Cerebellar nuclear complex (tissue), 1 donor: Measurements from ENCODE around the gene COL5A3.
"Not testable (repeated sequence)": the region's sequence is repeated elsewhere in the genome, so short reads cannot be mapped to it uniquely, and the experiment has no call there.

ENCODE experiments used
- DNase-seq, 2 experiments: peaks; one replicate each; lab custom pipeline; 2025; lab: John Stamatoyannopoulos, UW

The COL5A3 gene

GRCh38 chr19:10010247-10010691, at the start of gene COL5A3:
TSS of gene COL5A3 (minus strand) at chr19:10010504. CDS start at chr19:10010385, 119 bp downstream.
- no peak for DNase-seq

DNA sequence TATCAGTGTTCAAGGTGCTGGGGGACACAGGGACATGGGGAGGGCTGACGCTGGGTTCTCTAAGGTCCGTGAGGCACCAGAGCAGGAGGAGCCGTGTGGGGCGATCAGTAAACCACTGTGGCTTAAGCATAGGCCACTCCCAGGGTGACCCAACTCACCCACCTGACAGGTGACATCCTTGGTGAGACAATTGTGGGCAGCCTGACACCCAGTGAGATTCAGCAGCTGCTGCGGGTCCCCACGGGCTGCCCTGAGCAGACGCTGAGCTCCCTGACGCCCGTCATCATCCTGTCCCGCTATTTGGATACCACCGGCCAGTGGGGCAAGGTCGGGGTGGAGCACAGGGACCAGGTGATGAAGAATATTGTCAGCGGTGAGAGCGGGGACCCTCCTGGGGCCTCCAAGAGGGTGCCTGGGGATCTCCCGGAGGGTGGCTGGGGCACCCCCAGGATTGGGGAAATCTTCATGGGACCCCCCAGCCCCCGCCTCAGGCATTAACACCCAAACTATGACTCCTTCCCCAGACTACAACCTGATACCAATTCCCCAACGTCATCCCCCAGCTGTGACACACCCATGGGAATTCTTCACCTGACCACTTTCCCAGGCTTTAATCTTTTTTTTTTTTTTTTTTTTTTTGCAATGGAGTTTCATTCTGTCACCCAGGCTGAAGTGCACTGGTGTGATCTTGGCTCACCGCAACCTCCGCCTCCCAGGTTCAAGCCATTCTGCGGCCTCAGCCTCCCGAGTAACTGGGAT, 42.5 kb upstream of the COL5A3 start:
- no peak for DNase-seq

DNA sequence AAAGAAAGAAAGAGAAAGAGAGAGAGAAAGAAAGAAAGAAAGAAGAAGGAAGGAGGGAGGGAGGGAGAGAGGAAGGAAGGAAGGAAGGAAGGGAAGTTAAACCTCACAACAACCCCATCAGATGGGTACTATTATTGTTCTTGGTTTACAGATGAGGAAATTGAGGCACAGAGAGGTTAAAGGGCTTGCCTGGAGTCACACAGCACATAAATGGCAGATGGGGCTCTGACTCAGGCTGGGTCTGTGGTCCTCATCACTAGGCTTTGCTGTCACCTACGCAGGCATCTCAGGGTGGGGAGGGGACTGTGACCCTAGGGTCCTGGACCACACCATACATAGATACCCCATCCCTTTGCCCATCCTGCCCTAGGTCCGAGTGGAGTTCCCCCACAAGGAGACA, 39.3 kb upstream of the COL5A3 start:
- DNase-seq: no peak

GRCh38 chr19:10045371-10045770, 35.1 kb upstream of the COL5A3 start:
- DNase-seq: no peak

GRCh38 chr19:10044390-10044789, 34.1 kb upstream of the COL5A3 start:
- DNase-seq: no peak

DNA sequence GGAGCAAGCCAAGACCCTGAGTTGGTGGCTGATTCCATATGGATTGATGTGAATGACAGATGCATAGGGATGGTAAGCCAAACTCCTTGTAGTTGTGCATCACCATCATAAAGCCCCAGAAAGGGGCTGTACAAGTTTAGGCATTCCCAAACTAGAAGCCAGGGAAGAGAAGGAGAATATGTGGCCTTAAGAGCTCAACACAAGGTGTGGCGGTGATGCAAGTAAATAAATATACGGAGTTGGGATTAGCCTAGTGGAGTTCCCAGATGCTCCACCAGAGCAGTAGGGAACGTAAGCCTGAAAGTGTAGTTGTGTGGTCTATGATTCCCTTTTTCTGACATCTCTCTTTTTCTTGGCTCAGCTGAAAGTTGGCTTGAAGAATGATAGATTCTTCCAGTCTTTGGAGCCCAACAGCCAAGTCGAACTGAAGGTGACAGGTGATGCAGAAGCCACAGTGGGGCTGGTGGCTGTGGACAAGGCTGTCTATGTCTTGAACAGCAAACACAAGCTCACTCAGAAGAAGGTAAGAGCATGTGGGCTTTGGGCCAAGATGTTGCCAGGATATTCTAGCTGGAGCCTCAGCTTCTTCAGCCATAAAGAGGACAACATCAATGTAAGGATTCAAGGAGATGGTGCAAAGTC, 33.1 kb upstream of the COL5A3 start:
- no peak for DNase-seq

GRCh38 chr19:10037809-10038208, 27.5 kb upstream of the COL5A3 start:
- no peak for DNase-seq

GRCh38 chr19:10037367-10037766, 27.1 kb upstream of the COL5A3 start:
- DNase-seq: no peak

DNA sequence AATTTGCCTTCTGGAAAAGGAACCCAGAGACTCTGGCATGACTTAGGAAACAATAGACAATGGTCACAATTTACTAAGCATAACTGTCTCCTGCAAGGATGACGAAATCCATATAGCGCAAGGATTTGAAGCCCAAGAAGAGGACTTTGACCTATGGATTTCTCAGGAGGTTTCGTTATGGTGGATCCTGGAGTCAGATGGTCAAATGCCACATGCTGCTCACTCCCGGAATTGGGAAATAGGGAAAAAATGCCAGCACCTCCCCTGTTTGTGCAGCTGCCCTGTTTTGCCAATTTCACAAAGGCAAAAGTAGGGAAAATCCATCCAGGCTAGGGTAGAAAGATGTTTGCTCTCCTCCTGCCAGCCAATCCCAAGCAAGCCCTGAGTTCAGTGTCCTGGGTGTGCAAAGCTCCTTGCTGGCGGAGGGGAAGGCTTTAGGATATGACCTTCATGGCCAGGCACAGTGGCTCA, 26.3 kb upstream of the COL5A3 start:
- no peak for DNase-seq

GRCh38 chr19:10033614-10034013, 23.3 kb upstream of the COL5A3 start:
- DNase-seq: no peak

- DNase-seq: no peak
These were observed 17.1 kb upstream of the COL5A3 start for GRCh38 chr19:10027158-10027997.

DNA sequence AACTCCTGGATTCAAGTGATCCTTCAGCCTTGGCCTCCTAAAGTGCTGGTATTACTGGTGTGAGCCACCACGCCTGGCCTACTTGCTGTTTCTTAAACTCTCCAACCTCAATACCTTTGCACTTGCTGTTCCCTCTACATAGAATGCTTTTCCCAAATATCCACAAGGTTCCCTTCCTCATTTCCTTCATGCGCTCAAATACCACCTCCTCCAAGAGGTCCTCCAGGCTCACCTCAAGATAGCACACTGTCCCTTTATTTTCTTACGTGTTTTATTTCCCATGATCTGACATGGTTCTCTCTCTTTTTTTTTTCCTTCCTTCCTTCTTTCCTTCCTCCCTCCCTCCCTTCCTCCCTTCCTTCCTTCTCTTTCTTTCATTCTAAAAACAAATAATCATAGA, 16.4 kb upstream of the COL5A3 start:
- no peak for DNase-seq

DNA sequence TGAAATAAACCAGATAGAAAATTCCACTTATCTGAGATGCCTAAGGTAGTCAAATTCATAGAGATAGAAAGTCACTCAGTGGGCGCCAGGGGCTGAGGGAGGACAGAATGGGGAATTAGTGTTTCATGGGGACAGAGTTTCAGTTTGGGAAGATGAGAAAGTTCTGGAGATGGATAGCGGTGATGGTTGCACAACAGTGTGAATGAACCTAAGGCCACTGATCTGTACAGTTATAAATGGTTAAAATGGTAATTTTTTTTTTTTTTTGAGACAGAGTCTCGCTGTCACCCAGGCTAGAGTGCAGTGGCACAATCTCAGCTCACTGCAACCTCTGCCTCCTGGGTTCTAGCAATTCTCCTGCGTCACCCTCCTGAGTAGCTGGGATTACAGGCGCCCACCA, 12.8 kb upstream of the COL5A3 start:
- not testable (repeated sequence) for DNase-seq

GRCh38 chr19:10021863-10022262, 11.6 kb upstream of the COL5A3 start:
- no peak for DNase-seq

DNA sequence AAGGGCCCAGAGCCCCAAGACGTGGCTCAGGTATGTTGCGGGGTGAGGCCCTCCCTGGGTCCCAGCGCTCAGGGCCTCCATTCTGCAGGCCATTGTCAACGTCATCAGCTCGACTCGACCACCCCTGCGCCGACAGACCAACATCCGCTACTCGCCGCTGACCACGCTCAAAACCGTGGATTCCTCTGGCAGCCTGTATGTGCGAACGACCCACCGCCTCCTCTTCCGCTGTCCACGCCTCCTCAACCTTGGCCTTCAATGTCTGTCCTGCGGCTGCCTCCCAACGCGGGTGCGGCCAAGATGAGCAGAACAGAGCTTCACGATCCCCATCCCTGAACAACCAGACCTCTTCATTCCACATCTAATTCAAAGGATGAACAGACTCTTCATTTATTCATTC, 11.1 kb upstream of the COL5A3 start:
- DNase-seq: no peak

- no peak for DNase-seq
These were observed 10.5 kb upstream of the COL5A3 start for GRCh38 chr19:10020851-10021250.

DNA sequence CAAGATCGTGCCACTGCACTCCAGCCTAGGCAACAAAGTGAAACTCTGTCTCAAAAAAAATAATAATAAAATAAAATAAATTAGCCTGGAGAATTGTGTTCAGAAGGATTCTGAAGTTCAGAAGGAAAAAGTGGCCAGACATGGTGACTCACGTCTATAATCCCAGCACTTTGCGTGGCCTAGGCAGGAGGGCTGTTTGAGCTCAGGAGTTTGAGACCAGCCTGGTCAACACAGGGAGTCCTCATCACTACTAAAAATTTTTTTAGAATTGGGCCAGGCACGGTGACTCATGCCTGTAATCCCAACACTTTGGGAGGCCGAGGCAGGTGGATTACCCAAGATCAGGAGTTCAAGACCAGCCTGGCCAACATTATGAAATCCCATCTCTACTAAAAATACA, 8.9 kb upstream of the COL5A3 start:
- no peak for DNase-seq

GRCh38 chr19:10018786-10019185, 8.5 kb upstream of the COL5A3 start:
- no peak for DNase-seq

DNA sequence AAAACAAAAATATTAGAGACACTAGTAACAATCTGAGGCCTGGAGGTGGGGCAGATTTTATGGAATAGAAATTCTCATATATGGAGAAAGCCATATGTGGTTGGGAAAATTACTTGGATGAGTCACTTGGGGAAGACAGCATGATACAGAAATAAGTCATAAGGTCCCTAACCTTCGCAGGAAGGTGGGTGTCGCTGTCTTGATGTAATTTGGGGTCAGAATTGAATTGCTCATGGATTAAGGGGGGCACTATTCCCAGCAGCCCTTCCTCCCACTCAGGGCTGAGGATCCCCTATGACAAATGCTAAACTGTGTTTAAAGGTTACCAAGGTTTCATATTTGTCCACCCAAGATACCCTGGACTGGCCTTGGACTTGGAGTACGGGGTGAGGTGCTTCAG, 8.0 kb upstream of the COL5A3 start:
- no peak for DNase-seq

- no peak for DNase-seq
These were observed 3.7 kb upstream of the COL5A3 start for GRCh38 chr19:10013834-10014618.

DNA sequence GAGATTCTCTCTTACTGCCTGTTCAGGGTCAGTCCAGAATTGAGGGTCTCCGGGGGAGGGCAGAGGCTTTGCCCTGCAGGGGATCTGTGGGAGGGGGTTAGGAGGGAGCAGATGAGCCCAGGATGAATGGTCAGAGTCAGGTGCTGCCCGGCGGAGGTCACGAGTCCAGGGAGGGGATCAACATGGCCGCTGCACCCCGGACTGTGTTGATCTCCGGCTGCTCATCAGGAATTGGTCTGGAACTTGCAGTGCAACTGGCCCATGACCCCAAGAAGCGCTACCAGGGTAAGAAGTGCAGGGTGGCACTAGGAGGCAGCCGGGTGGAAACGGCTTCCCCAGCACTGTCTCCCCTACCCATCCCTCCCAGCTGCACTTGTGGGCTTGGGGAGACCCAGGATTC, 3.0 kb upstream of the COL5A3 start, which contains the start of gene RDH8:
Gene RDH8, plus strand, starts transcription at position 168 of the 400 bp plus-strand sequence. Its CDS starts 15 bp downstream, at position 183.
- DNase-seq: no peak

GRCh38 chr19:10011974-10012373, 1.7 kb upstream of the COL5A3 start:
- DNase-seq: no peak
